Measurements from ENCODE around the gene MYO1E. TPM values are rescaled to one million over a fixed set of nuclear protein-coding genes. Genes with fewer than 3 reads are reported as not detected.

MYO1E gene
- total RNA-seq, 2 donors from 2014 or later: 47.8 to 65.6 TPM

- Histone ChIP-seq H3K27ac (ENCODE audit: low read depth, low read length) (no peak overlapping the region), H3K9ac (ENCODE audit: extremely low read depth, low read length, poor library complexity, severe bottlenecking) (no peak overlapping the region), H3K36me3 (ENCODE audit: control insufficient read depth, insufficient read depth, low read length) (no peaks in the 10 kb centered on the region), H3K4me1 (ENCODE audit: control insufficient read depth, insufficient read depth, low read length) (no peaks in the 10 kb centered on the region), H3K4me3 (ENCODE audit: low read length) (no peak overlapping the region), H3K27me3 (ENCODE audit: control insufficient read depth, insufficient read depth, low read length, poor library complexity, severe bottlenecking) (no peaks in the 10 kb centered on the region), H3K9me3 (ENCODE audit: control insufficient read depth, low read length) (no peaks in the 10 kb centered on the region)
- no peak overlapping the region for H3K4me3 Mint-ChIP-seq
- peaks cover 23% of the 10 kb centered on the region for H3K27me3 Mint-ChIP-seq (ENCODE audit: insufficient read depth)
- WGBS, 2 experiments (ENCODE audit: insufficient coverage in 1 of 2, insufficient read length in 1 of 2): 82% methylated on average over 3 of the region's 3 CpGs; no CpG with 5 or more reads in 1 of the 2 experiments
- H3K27ac Mint-ChIP-seq: no peak overlapping the region
- H3K4me1 Mint-ChIP-seq: peaks cover 11% of the 10 kb centered on the region
- DNase-seq: no peak
- TF ChIP-seq, protein P1, sequence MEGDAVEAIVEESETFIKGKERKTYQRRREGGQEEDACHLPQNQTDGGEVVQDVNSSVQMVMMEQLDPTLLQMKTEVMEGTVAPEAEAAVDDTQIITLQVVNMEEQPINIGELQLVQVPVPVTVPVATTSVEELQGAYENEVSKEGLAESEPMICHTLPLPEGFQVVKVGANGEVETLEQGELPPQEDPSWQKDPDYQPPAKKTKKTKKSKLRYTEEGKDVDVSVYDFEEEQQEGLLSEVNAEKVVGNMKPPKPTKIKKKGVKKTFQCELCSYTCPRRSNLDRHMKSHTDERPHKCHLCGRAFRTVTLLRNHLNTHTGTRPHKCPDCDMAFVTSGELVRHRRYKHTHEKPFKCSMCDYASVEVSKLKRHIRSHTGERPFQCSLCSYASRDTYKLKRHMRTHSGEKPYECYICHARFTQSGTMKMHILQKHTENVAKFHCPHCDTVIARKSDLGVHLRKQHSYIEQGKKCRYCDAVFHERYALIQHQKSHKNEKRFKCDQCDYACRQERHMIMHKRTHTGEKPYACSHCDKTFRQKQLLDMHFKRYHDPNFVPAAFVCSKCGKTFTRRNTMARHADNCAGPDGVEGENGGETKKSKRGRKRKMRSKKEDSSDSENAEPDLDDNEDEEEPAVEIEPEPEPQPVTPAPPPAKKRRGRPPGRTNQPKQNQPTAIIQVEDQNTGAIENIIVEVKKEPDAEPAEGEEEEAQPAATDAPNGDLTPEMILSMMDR (conservative IDR thresholded peaks at IDR 0.05): no peak
- no peaks in the 10 kb centered on the region for H3K9me3 Mint-ChIP-seq
- H3K36me3 Mint-ChIP-seq (ENCODE audit: low read depth): no peaks in the 10 kb centered on the region
Observed at GRCh38 chr15:59396679-59397078, 24.0 kb upstream of the MYO1E start.

DNA sequence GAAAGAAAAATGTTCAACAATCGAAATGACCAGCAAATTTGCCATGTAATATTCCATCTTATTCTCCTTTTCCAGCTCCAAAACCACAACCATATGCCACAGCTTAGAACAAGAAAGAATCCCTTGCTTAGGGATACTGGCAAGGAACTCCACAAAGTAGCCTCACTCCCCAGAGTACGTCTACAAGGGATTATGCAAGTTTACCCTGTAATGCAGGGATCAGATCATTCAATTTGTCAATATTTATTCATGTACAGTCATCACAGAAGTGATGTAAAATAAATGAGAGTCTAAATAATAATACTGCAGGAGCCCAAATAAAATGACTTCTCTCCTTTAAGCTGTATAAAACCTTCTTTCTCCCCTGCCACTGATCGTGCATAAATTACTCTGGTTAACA is 23.5 kb upstream of the MYO1E start:
- no peak overlapping the region for H3K4me3 ChIP-seq (ENCODE audit: low read length)
- TF ChIP-seq, protein P1 (conservative IDR thresholded peaks at IDR 0.05): no peak
- H3K4me1 Mint-ChIP-seq: peaks cover 7% of the 10 kb centered on the region
- H3K27ac ChIP-seq (ENCODE audit: low read depth, low read length): no peak overlapping the region
- H3K27me3 Mint-ChIP-seq (ENCODE audit: insufficient read depth): peaks cover 19% of the 10 kb centered on the region
- no peaks in the 10 kb centered on the region for H3K4me1 ChIP-seq (ENCODE audit: control insufficient read depth, insufficient read depth, low read length)
- H3K36me3 ChIP-seq (ENCODE audit: control insufficient read depth, insufficient read depth, low read length): no peaks in the 10 kb centered on the region
- no peaks in the 10 kb centered on the region for H3K27me3 ChIP-seq (ENCODE audit: control insufficient read depth, insufficient read depth, low read length, poor library complexity, severe bottlenecking)
- DNase-seq: no peak
- H3K9ac ChIP-seq (ENCODE audit: extremely low read depth, low read length, poor library complexity, severe bottlenecking): no peak overlapping the region
- no peaks in the 10 kb centered on the region for H3K36me3 Mint-ChIP-seq (ENCODE audit: low read depth)
- no peak overlapping the region for H3K4me3 Mint-ChIP-seq
- 82 to 83% methylated on average over 2 to 3 of the region's 3 CpGs for WGBS, 2 experiments (ENCODE audit: insufficient coverage in 1 of 2, insufficient read length in 1 of 2)
- no peaks in the 10 kb centered on the region for H3K9me3 Mint-ChIP-seq
- H3K27ac Mint-ChIP-seq: no peak overlapping the region
- no peaks in the 10 kb centered on the region for H3K9me3 ChIP-seq (ENCODE audit: control insufficient read depth, low read length)

DNA sequence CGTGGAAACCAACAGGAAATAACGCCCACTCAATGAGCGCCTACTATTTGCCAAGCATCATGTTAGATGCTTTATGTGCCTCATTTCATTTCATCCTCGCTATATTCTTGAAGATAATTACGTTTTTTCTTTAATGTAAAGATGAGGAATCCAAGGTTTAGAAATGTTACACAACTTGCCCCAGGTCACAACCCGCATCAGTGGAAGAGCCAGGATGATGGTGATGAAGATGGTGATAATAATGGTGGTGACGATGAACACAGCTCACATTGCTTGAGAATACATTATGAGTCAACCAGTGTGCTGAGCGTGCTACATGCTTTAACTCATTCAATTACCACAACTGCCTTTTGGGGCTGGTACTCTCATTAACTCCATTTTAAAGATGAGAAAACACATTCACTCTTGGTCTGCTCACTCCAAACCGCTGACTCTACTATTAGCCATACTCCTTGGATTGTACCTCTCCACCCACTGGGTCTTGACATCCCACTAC is 21.5 kb upstream of the MYO1E start:
- Mint-ChIP-seq H3K9me3 (no peaks in the 10 kb centered on the region), H3K4me3 (no peak overlapping the region), H3K27ac (no peak overlapping the region), H3K27me3 (ENCODE audit: insufficient read depth) (peaks cover 4% of the 10 kb centered on the region), H3K4me1 (no peaks in the 10 kb centered on the region), H3K36me3 (ENCODE audit: low read depth) (no peaks in the 10 kb centered on the region)
- no peaks in the 10 kb centered on the region for H3K36me3 ChIP-seq (ENCODE audit: control insufficient read depth, insufficient read depth, low read length)
- TF ChIP-seq, protein P1 (conservative IDR thresholded peaks at IDR 0.05): no peak
- no peaks in the 10 kb centered on the region for H3K27me3 ChIP-seq (ENCODE audit: control insufficient read depth, insufficient read depth, low read length, poor library complexity, severe bottlenecking)
- H3K9me3 ChIP-seq (ENCODE audit: control insufficient read depth, low read length): no peaks in the 10 kb centered on the region
- WGBS, 2 experiments (ENCODE audit: insufficient coverage in 1 of 2, insufficient read length in 1 of 2): 96 to 97% methylated on average over 8 to 9 of the region's 9 CpGs
- no peak overlapping the region for H3K4me3 ChIP-seq (ENCODE audit: low read length)
- H3K4me1 ChIP-seq (ENCODE audit: control insufficient read depth, insufficient read depth, low read length): no peaks in the 10 kb centered on the region
- H3K9ac ChIP-seq (ENCODE audit: extremely low read depth, low read length, poor library complexity, severe bottlenecking): no peak overlapping the region
- H3K27ac ChIP-seq (ENCODE audit: low read depth, low read length): no peak overlapping the region
- no peak for DNase-seq
